C4-2B (cell line): ENCODE data around the gene USP31.

Source experiments
- H3K27ac ChIP-seq: fragments of 450-650 bp; 2 replicates; pipeline ENCODE4 v1.5.1; 2017
- ZFX ChIP-seq: fragments of 450-650 bp; IDR thresholded peaks from 2 replicates; pipeline ENCODE4 v1.6.1; 2017
- TF ChIP-seq, protein P1 (sequence below): fragments of 450-650 bp; conservative IDR thresholded peaks from 2 replicates; pipeline ENCODE4 v1.5.1; 2017; ENCODE audit warnings: mild to moderate bottlenecking

The USP31 gene

DNA sequence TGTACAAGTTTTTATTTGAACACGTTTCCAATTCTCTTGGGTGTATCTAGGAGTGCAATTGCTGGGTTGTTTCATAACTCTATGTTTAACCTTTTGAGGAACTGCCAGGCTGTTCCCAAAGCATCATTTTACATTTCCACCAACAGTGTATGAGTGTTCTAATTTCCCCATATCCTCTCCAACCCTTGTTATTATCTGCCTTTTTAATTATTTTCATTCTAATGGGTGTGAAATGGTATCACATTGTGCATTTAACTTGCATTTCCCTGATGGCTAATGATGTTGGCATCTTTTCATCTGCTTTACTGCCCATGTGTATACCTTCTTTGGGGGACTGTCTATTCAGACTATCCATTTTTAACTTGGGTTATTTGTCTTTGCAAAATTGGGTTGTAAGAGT is 104.2 kb downstream of the USP31 start:
- no peak overlapping the region for H3K27ac ChIP-seq
- no peak for TF ChIP-seq ZFX

- H3K27ac ChIP-seq, result no peak overlapping the region
- TF ChIP-seq, protein P1, sequence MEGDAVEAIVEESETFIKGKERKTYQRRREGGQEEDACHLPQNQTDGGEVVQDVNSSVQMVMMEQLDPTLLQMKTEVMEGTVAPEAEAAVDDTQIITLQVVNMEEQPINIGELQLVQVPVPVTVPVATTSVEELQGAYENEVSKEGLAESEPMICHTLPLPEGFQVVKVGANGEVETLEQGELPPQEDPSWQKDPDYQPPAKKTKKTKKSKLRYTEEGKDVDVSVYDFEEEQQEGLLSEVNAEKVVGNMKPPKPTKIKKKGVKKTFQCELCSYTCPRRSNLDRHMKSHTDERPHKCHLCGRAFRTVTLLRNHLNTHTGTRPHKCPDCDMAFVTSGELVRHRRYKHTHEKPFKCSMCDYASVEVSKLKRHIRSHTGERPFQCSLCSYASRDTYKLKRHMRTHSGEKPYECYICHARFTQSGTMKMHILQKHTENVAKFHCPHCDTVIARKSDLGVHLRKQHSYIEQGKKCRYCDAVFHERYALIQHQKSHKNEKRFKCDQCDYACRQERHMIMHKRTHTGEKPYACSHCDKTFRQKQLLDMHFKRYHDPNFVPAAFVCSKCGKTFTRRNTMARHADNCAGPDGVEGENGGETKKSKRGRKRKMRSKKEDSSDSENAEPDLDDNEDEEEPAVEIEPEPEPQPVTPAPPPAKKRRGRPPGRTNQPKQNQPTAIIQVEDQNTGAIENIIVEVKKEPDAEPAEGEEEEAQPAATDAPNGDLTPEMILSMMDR, result no peak
- TF ChIP-seq ZFX, result no peak
Measured at GRCh38 chr16:23040246-23040645, 109.0 kb downstream of the USP31 start.

DNA sequence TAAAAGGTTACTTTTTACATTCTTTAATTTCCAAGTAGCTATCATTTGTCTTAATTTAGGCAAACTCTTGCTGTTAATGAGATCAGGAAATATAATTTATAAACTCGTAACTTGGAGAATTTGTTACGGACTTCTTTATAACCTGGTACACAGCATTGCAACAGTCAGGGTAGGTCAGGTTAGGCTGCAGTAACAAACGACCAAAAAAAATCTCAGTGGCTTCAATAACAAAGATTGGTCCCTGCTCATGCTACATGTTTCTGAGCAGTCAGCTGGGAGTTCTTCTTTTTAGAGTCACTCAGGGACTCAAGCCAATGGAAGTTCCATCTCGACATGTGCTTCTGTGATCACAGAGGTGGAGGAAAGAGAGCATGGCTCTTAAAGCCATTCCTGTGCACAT is 110.1 kb downstream of the USP31 start:
- no peak overlapping the region for H3K27ac ChIP-seq
- TF ChIP-seq ZFX, result no peak
- TF ChIP-seq, protein P1, result no peak

DNA sequence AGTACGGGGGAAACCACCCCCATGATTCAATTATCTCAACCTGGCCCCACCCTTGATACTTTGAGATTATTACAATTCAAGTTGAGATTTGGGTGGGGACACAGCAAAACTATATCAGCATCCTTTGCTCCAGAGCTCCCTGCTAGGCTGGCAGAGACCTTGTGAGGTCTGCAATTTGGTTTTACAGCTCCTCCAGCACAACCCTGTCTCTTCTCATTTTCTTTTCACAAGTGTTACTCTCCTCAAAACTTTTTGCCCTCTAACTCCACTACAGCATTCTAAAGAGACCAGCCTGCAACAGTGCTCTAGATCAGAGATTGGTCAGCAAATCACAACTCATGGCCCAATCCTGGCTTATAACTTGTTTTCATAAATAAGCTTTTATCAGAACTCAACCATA is 114.0 kb downstream of the USP31 start:
- TF ChIP-seq, protein P1, result no peak
- TF ChIP-seq ZFX, result no peak

GRCh38 chr16:23031508-23032098 is 117.6 kb downstream of the USP31 start:
- H3K27ac ChIP-seq, result no peak overlapping the region
- TF ChIP-seq, protein P1, result no peak
- TF ChIP-seq ZFX, result no peak

More for the DNA sequence above, 114.0 kb downstream of the USP31 start:
- H3K27ac ChIP-seq, result no peak overlapping the region

- no peak overlapping the region for H3K27ac ChIP-seq
- TF ChIP-seq, protein P1, result no peak
- no peak for TF ChIP-seq ZFX
Measured at GRCh38 chr16:23029733-23030420, 119.4 kb downstream of the USP31 start.

- no peak overlapping the region for H3K27ac ChIP-seq
- TF ChIP-seq, protein P1, result no peak
- no peak for TF ChIP-seq ZFX
Measured at GRCh38 chr16:23027386-23027785, 121.9 kb downstream of the USP31 start.

DNA sequence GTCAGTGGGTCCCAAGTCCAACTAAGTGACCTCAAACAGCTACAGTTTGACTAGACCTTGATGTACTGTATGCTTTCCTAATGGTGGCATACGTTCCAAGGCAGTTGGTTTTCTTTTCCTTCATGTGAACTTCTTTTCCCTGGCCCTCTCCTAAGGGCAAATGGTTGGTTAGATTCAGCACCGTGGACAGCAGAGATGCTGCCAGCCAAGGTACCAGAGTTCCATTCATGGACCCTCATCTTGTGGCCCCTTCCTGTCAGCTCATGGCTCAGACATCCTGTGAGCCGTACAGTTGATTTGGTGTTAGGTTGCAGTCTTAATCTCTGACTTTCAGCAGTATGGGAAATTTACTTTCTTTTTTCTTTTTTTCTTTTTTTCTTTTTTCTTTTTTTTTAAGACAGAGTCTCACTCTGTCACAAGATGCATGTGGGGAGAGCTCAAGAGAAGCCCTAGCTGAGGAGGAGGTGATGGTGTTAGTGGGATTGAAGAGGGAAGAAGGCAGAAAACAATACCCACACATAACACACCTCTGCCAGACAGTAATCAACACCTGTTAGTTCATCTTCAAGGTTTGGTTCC is 122.4 kb downstream of the USP31 start:
- TF ChIP-seq, protein P1, result no peak
- no peak for TF ChIP-seq ZFX
- H3K27ac ChIP-seq, result no peak overlapping the region
